Panc1 (cell line): ENCODE measurements around the gene MGRN1. TPM values are rescaled to one million over a fixed set of nuclear protein-coding genes. Genes with fewer than 3 reads are reported as not detected.

Experiments
- ATAC-seq: fragments of 200-7000 bp; cut with Tn5 transposase; 2 replicates; pipeline ENCODE4 v1.9.1; 2020; ENCODE audit warnings: mild to moderate bottlenecking, moderate library complexity
- BruUV-seq: library from RNA; stranded (reverse); fragments of 400-500 nt; replicated peaks from 2 replicates; lab custom pipeline; 2021; lab: Mats Ljungman, UMichigan
- CTCF ChIA-PET: fragments of 300-600 bp; sonication (Branson Sonifier 250); formaldehyde crosslinking; loops from one replicate; lab custom pipeline; 2022; ENCODE audit warnings: antibody characterized with exemption; lab: Charles Lee
- POLR2A ChIA-PET: fragments of 300-600 bp; sonication (Branson Sonifier 250); formaldehyde crosslinking; loops from one replicate; lab custom pipeline; 2022; ENCODE audit warnings: antibody characterized with exemption; lab: Charles Lee
- DNase-seq: peaks from one replicate; pipeline ENCODE4 v3.0.0-alpha.2; 2010; ENCODE audit warnings: low read depth, low spot score
- H3K27ac ChIP-seq: 2 replicates; pipeline ENCODE4 v1.5.1; 2011; ENCODE audit warnings: mild to moderate bottlenecking, low read length, inconsistent platforms
- H3K27me3 ChIP-seq: fragments of 200-500 bp; sonication (Bioruptor generic); 2 replicates; pipeline ENCODE4 v1.6.0; 2014; ENCODE audit warnings: low read length, inconsistent platforms; ENCODE audit not compliant: control insufficient read depth, insufficient read depth
- H3K36me3 ChIP-seq: fragments of 200-500 bp; sonication (Bioruptor generic); 2 replicates; pipeline ENCODE4 v1.5.1; 2014; ENCODE audit warnings: inconsistent platforms, mild to moderate bottlenecking, low read length, moderate library complexity; ENCODE audit not compliant: control insufficient read depth, insufficient read depth
- H3K4me1 ChIP-seq: 2 replicates; pipeline ENCODE4 v1.5.1; 2011; ENCODE audit warnings: inconsistent platforms, mild to moderate bottlenecking, low read length, moderate library complexity; ENCODE audit not compliant: control insufficient read depth, insufficient read depth
- H3K4me3 ChIP-seq, 2 experiments: 2 replicates each; pipeline ENCODE4 v1.5.1; 2011 to 2012; ENCODE audit warnings: low read depth in 2 of 2, low read length in 2 of 2, mild to moderate bottlenecking in 2 of 2, inconsistent platforms in 1 of 2, moderate library complexity in 1 of 2
- H3K9me3 ChIP-seq: fragments of 200-500 bp; sonication (Bioruptor generic); 2 replicates; pipeline ENCODE4 v1.5.1; 2014; ENCODE audit warnings: low read depth, mild to moderate bottlenecking, inconsistent platforms, low read length, moderate library complexity; ENCODE audit not compliant: control insufficient read depth, insufficient read depth
- POLR2AphosphoS5 ChIP-seq: IDR thresholded peaks from 2 replicates; pipeline ENCODE4 v1.6.1; 2012; ENCODE audit warnings: mild to moderate bottlenecking, low read depth, low read length, moderate library complexity
- REST ChIP-seq, 2 experiments: IDR thresholded peaks; 2 replicates each; pipeline ENCODE4 v1.6.1; 2011 to 2012; ENCODE audit warnings: low read depth in 2 of 2, control low read depth in 1 of 2, low read length in 1 of 2, mild to moderate bottlenecking in 1 of 2, moderate library complexity in 1 of 2; ENCODE audit not compliant: insufficient read depth in 1 of 2
- SIN3A ChIP-seq: IDR thresholded peaks from 2 replicates; pipeline ENCODE4 v1.6.1; 2012; ENCODE audit warnings: low read depth, mild to moderate bottlenecking, low read length, moderate library complexity, borderline replicate concordance; ENCODE audit not compliant: insufficient read depth
- TCF7L2 ChIP-seq: IDR thresholded peaks from 2 replicates; pipeline ENCODE4 v1.6.1; 2011; ENCODE audit warnings: mild to moderate bottlenecking, low read depth, low read length, inconsistent platforms
- in situ Hi-C: cut with HindIII; loops from 2 replicates; pipeline ENCODE4 v1.10.0; 2016; ENCODE audit warnings: low sequenced_read_pairs, low pct_unique_long_range_greater_than_20kb
- intact Hi-C: fragments of 100-400 bp; cut with micrococcal nuclease; formaldehyde crosslinking; loops from one replicate; pipeline ENCODE4 v1.10.0; 2022; ENCODE audit not compliant: unreplicated experiment
- total RNA-seq: library from RNA; stranded (reverse); gene quantifications from one replicate; pipeline ENCODE4 v1.2.1, GENCODE V29; 2021; ENCODE audit not compliant: unreplicated experiment
- TF ChIP-seq, protein P1 (sequence below): fragments of 450-650 bp; IDR thresholded peaks from 2 replicates; pipeline ENCODE4 v1.5.1; 2017; ENCODE audit warnings: mild to moderate bottlenecking

The MGRN1 gene
- total RNA-seq, 1 experiment from 2014 or later: 59.7 TPM

- no peaks in the 10 kb centered on the region for H3K9me3 ChIP-seq
- DNase-seq: no peak
- CTCF ChIA-PET: interaction anchor here (0.6 kb wide), 1 partner anchor 30 kb away, joined by 5 read pairs; no protein-coding TSS in a partner anchor
- intact Hi-C loops: no loop called here
- POLR2A ChIA-PET: interaction anchor here (0.6 kb wide), 1 partner anchor 70 kb away, joined by 6 read pairs; no protein-coding TSS in a partner anchor
- H3K27ac ChIP-seq: no peak overlapping the region
- H3K4me3 ChIP-seq: no peak overlapping the region
- no TSS peak for BruUV-seq
- no peak for ATAC-seq
- in situ Hi-C loops: no loop called here
- no peaks in the 10 kb centered on the region for H3K27me3 ChIP-seq
- peaks cover 15% of the 10 kb centered on the region for H3K4me1 ChIP-seq
- TF ChIP-seq, protein P1, sequence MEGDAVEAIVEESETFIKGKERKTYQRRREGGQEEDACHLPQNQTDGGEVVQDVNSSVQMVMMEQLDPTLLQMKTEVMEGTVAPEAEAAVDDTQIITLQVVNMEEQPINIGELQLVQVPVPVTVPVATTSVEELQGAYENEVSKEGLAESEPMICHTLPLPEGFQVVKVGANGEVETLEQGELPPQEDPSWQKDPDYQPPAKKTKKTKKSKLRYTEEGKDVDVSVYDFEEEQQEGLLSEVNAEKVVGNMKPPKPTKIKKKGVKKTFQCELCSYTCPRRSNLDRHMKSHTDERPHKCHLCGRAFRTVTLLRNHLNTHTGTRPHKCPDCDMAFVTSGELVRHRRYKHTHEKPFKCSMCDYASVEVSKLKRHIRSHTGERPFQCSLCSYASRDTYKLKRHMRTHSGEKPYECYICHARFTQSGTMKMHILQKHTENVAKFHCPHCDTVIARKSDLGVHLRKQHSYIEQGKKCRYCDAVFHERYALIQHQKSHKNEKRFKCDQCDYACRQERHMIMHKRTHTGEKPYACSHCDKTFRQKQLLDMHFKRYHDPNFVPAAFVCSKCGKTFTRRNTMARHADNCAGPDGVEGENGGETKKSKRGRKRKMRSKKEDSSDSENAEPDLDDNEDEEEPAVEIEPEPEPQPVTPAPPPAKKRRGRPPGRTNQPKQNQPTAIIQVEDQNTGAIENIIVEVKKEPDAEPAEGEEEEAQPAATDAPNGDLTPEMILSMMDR: no peak
- TF ChIP-seq SIN3A: no peak
- TF ChIP-seq POLR2AphosphoS5: no peak
- TF ChIP-seq REST (IDR thresholded peaks at IDR 0.05; ENCODE audit: insufficient read depth in 1 of 2, low read depth in 2 of 2, low read length in 1 of 2): no peak
- no peak for TF ChIP-seq TCF7L2
- H3K36me3 ChIP-seq: no peaks in the 10 kb centered on the region
These were observed 13.1 kb upstream of the MGRN1 start for GRCh38 chr16:4611337-4612021.

- no TSS peak for BruUV-seq
- ATAC-seq: no peak
- Histone ChIP-seq H3K4me1 (peaks cover 20% of the 10 kb centered on the region), H3K4me3 (no peak overlapping the region), H3K27me3 (no peaks in the 10 kb centered on the region), H3K9me3 (no peaks in the 10 kb centered on the region), H3K27ac (no peak overlapping the region), H3K36me3 (no peaks in the 10 kb centered on the region)
- in situ Hi-C loops (no loop called here), intact Hi-C loops (no loop called here)
- ChIA-PET CTCF (no interaction called here), POLR2A (no interaction called here)
- TF ChIP-seq REST (IDR thresholded peaks at IDR 0.05; ENCODE audit: insufficient read depth in 1 of 2, low read depth in 2 of 2, low read length in 1 of 2) (no peak), SIN3A (no peak), POLR2AphosphoS5 (no peak), TCF7L2 (no peak)
- TF ChIP-seq, protein P1: no peak
- no peak for DNase-seq
These were observed 12.1 kb upstream of the MGRN1 start for GRCh38 chr16:4612474-4612931.
